Stimulated activated CD4-positive, alpha-beta T cell treated with anti-CD3 and anti-CD28 coated beads, Interleukin-2, amount 100 ng/mL, for 48 hours (primary cell): Measurements from ENCODE around the gene FBN3.

Experiments
- DNase-seq, 2 donors: peaks; one replicate each; pipeline ENCODE4 v3.0.0-alpha.2; 2020

FBN3 gene

GRCh38 chr19:8148410-8149260 is 757 bp downstream of the FBN3 start:
- no peak for DNase-seq

- DNase-seq = no peak
Observed at GRCh38 chr19:8148088-8148409, 1.3 kb downstream of the FBN3 start.

GRCh38 chr19:8147582-8147978 is 1.8 kb downstream of the FBN3 start:
- DNase-seq = no peak

GRCh38 chr19:8146877-8147581 is 2.4 kb downstream of the FBN3 start:
- no peak for DNase-seq

GRCh38 chr19:8144273-8144995 is 5.0 kb downstream of the FBN3 start:
- DNase-seq = no peak

GRCh38 chr19:8143041-8143440 is 6.4 kb downstream of the FBN3 start:
- no peak for DNase-seq

GRCh38 chr19:8142513-8142900 is 6.9 kb downstream of the FBN3 start:
- DNase-seq = no peak

- DNase-seq = no peak
Observed at GRCh38 chr19:8141726-8142512, 7.5 kb downstream of the FBN3 start.

GRCh38 chr19:8138201-8138600 is 11.2 kb downstream of the FBN3 start:
- DNase-seq = no peak

GRCh38 chr19:8137425-8137824 is 12.0 kb downstream of the FBN3 start:
- no peak for DNase-seq

- no peak for DNase-seq
Observed at GRCh38 chr19:8135946-8136618, 13.3 kb downstream of the FBN3 start.

GRCh38 chr19:8132858-8133458 is 16.4 kb downstream of the FBN3 start:
- DNase-seq = no peak

- DNase-seq = no peak
Observed at GRCh38 chr19:8131517-8131916, 17.9 kb downstream of the FBN3 start.

GRCh38 chr19:8129061-8129618 is 20.3 kb downstream of the FBN3 start:
- no peak for DNase-seq

GRCh38 chr19:8128551-8128950 is 20.8 kb downstream of the FBN3 start:
- DNase-seq = no peak

- DNase-seq = no peak
Observed at GRCh38 chr19:8127311-8127710, 22.1 kb downstream of the FBN3 start.

GRCh38 chr19:8126511-8126910 is 22.9 kb downstream of the FBN3 start:
- DNase-seq = no peak

GRCh38 chr19:8126008-8126407 is 23.4 kb downstream of the FBN3 start:
- DNase-seq = no peak

GRCh38 chr19:8123683-8124082 is 25.7 kb downstream of the FBN3 start:
- no peak for DNase-seq

- no peak for DNase-seq
Observed at GRCh38 chr19:8120636-8121480, 28.5 kb downstream of the FBN3 start.

GRCh38 chr19:8117991-8118390 is 31.4 kb downstream of the FBN3 start:
- no peak for DNase-seq
